Measurements from ENCODE around the gene SNUPN.

GRCh38 chr15:75659928-75660645 is 34.6 kb upstream of the SNUPN start:
- TF ChIP-seq RAD21 (IDR thresholded peaks at IDR 0.05; ENCODE audit: low read depth) = no peak
- TF ChIP-seq TEAD4 (IDR thresholded peaks at IDR 0.05) = no peak
- TF ChIP-seq MAX (IDR thresholded peaks at IDR 0.05) = no peak
- TF ChIP-seq USF1 (IDR thresholded peaks at IDR 0.05) = no peak
- no peak for TF ChIP-seq TAF1 (IDR thresholded peaks at IDR 0.05; ENCODE audit: low read depth)
- no peak for TF ChIP-seq NFIC (IDR thresholded peaks at IDR 0.05)
- TF ChIP-seq CREB1 (IDR thresholded peaks at IDR 0.05; ENCODE audit: low read depth) = no peak
- TF ChIP-seq REST (IDR thresholded peaks at IDR 0.05; ENCODE audit: low read depth) = no peak
- TF ChIP-seq FOXM1 (IDR thresholded peaks at IDR 0.05; ENCODE audit: borderline replicate concordance, low read depth) = no peak
- no peak for TF ChIP-seq EGR1 (IDR thresholded peaks at IDR 0.05)
